HepG2 (cell line): Measurements from ENCODE around the gene RNF213. TPM values are rescaled to one million over a fixed set of nuclear protein-coding genes. Genes with fewer than 3 reads are reported as not detected.

ENCODE experiments used
- ESRRA ChIP-seq: sonication (generic); formaldehyde crosslinking; IDR thresholded peaks from 2 replicates; pipeline ENCODE4 v1.5.1; 2020; ENCODE audit warnings: mild to moderate bottlenecking, low read depth, missing genetic modification reagents
- FOXJ3 ChIP-seq: sonication (generic); formaldehyde crosslinking; IDR thresholded peaks from 2 replicates; pipeline ENCODE4 v1.4.0; 2020; ENCODE audit warnings: missing genetic modification reagents, mild to moderate bottlenecking, borderline replicate concordance
- JUNB ChIP-seq: sonication (generic); formaldehyde crosslinking; IDR thresholded peaks from 2 replicates; pipeline ENCODE4 v1.8.0; 2022; ENCODE audit warnings: missing genetic modification reagents, mild to moderate bottlenecking, borderline replicate concordance
- KDM5B ChIP-seq: sonication (generic); formaldehyde crosslinking; IDR thresholded peaks from 2 replicates; pipeline ENCODE4 v1.4.0; 2020; ENCODE audit warnings: missing genetic modification reagents, mild to moderate bottlenecking, borderline replicate concordance
- KLF12 ChIP-seq: sonication (generic); formaldehyde crosslinking; IDR thresholded peaks from 2 replicates; pipeline ENCODE4 v1.4.0; 2020; ENCODE audit warnings: missing genetic modification reagents, borderline replicate concordance
- MEIS2 ChIP-seq: sonication (generic); formaldehyde crosslinking; IDR thresholded peaks from 2 replicates; pipeline ENCODE4 v1.9.0; 2021; ENCODE audit warnings: mild to moderate bottlenecking, missing genetic modification reagents
- MZF1 ChIP-seq: sonication (generic); formaldehyde crosslinking; IDR thresholded peaks from 2 replicates; pipeline ENCODE4 v1.8.1; 2023; ENCODE audit warnings: mild to moderate bottlenecking, missing genetic modification reagents, borderline replicate concordance
- PRDM15 ChIP-seq: sonication (generic); formaldehyde crosslinking; IDR thresholded peaks from 2 replicates; pipeline ENCODE4 v1.4.0; 2020; ENCODE audit warnings: missing genetic modification reagents
- SP140L ChIP-seq: sonication (generic); formaldehyde crosslinking; IDR thresholded peaks from 2 replicates; pipeline ENCODE4 v1.4.0; 2020; ENCODE audit warnings: missing genetic modification reagents, borderline replicate concordance
- ZFP62 ChIP-seq: sonication (generic); formaldehyde crosslinking; IDR thresholded peaks from 2 replicates; pipeline ENCODE4 v1.4.0; 2020; ENCODE audit warnings: missing genetic modification reagents
- ZMYM4 ChIP-seq: sonication (generic); formaldehyde crosslinking; IDR thresholded peaks from 2 replicates; pipeline ENCODE4 v1.8.1; 2023; ENCODE audit warnings: mild to moderate bottlenecking, missing genetic modification reagents
- ZNF20 ChIP-seq: sonication (generic); formaldehyde crosslinking; IDR thresholded peaks from 2 replicates; pipeline ENCODE4 v1.4.0; 2020; ENCODE audit warnings: mild to moderate bottlenecking, moderate library complexity, missing genetic modification reagents
- ZNF280D ChIP-seq: sonication (generic); formaldehyde crosslinking; IDR thresholded peaks from 2 replicates; pipeline ENCODE4 v1.5.1; 2020; ENCODE audit warnings: mild to moderate bottlenecking, missing genetic modification reagents
- ZNF296 ChIP-seq: sonication (generic); formaldehyde crosslinking; conservative IDR thresholded peaks from 2 replicates; pipeline ENCODE4 v1.5.0; 2020; ENCODE audit warnings: mild to moderate bottlenecking, missing genetic modification reagents
- ZNF3 ChIP-seq: IDR thresholded peaks from 2 replicates; pipeline ENCODE4 v1.7.0; 2017; ENCODE audit warnings: inconsistent platforms
- ZNF557 ChIP-seq: sonication (generic); formaldehyde crosslinking; IDR thresholded peaks from 2 replicates; pipeline ENCODE4 v1.4.0; 2020; ENCODE audit warnings: missing genetic modification reagents
- ZNF619 ChIP-seq: sonication (generic); formaldehyde crosslinking; IDR thresholded peaks from 2 replicates; pipeline ENCODE4 v1.4.0; 2020; ENCODE audit warnings: mild to moderate bottlenecking, missing genetic modification reagents
- ZNF660 ChIP-seq: sonication (generic); formaldehyde crosslinking; IDR thresholded peaks from 2 replicates; pipeline ENCODE4 v1.5.1; 2020; ENCODE audit warnings: mild to moderate bottlenecking, low read depth, missing genetic modification reagents, borderline replicate concordance
- ZNF776 ChIP-seq: sonication (generic); formaldehyde crosslinking; IDR thresholded peaks from 2 replicates; pipeline ENCODE4 v1.4.0; 2020; ENCODE audit warnings: mild to moderate bottlenecking, missing genetic modification reagents
- polyA plus RNA-seq, 8 experiments: library from polyadenylated mRNA; depleted of rRNA in 3 of 8; stranded (reverse) in 7 of 8; unstranded in 1 of 8; fragments of >200 nt; fragmentation: Illumina TruSeq in 4 of 8; extraction: Trizol in 4 of 8; gene quantifications; 2 replicates each; pipeline versions ENCODE4 v1.2.1 to v1.2.3, GENCODE V29; 2011 to 2016; ENCODE audit warnings: low read depth in 4 of 8, missing spikeins in 1 of 8, mixed read lengths in 1 of 8; ENCODE audit not compliant: insufficient read depth in 1 of 8
- total RNA-seq, 5 experiments: library from RNA; depleted of rRNA; stranded (reverse); fragments of >200 nt; fragmentation: Illumina TruSeq; extraction: Trizol; gene quantifications; 2 replicates each; pipeline ENCODE4 v1.2.3, GENCODE V29; 2016; ENCODE audit warnings: low read depth in 1 of 5
- TF ChIP-seq, protein P1 (sequence below): sonication (generic); formaldehyde crosslinking; conservative IDR thresholded peaks from 2 replicates; pipeline ENCODE4 v1.8.0; 2022; ENCODE audit warnings: mild to moderate bottlenecking, moderate library complexity, missing genetic modification reagents

The RNF213 gene
- total and polyA plus RNA-seq, 2 of the 13 experiments (the other 11 are each of a cell fraction or from before 2014, with no cell fraction given), result 38.6 to 38.7 TPM

DNA sequence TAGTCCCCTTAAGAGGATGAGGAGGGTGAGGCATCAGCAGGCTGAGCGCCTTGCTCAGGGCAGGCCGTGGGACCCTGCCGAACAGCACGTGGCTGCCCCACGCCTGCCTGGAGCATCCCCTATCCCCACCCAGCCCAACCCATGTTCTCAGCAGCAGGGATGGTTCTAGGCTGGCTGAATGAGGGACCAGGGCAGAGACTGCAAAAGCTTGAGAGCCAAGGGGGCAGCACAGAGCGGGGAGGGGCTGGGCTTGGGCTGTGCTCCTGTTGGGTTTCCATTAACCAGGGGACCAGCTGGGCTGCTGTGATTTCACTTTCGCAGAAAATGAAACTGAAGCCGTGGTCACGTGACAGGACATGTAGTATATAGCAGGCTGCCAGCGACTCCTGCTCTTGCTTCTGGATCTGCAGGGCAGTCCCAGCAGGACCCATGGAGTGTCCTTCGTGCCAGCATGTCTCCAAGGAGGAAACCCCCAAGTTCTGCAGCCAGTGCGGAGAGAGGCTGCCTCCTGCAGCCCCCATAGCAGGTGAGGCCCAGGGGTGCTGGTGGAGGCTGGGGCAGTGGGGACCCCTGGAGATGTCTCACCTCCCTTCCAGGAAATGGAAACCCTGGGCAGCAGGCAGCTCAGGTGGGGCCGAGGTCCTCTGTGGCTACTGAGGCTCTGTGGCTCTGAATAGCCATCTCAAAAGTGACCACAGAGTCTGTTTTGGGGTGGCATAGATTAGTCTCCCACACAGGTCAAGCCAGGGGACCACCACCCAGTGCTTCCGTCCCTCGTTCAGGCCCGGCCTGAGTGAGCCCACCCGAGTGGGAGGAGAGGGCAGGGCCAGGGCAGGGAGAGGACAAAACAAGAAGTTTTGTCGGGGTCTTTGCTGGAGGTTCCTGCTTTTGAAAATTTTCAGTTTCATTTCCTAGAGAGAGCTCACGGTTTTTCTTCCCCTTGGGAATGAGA lies 2.9 kb downstream of the RNF213 start (continued):
- TF ChIP-seq ZMYM4 (CRISPR knock-in tag) (peak; percentile 58; the same call in 1 of the 2 replicates), JUNB (CRISPR knock-in tag) (no peak), KDM5B (peak; percentile 61; the same call in 1 of the 2 replicates), PRDM15 (CRISPR knock-in tag) (peak; percentile 37; the same call in 1 of the 2 replicates), FOXJ3 (peak; percentile 23; the same call in 1 of the 2 replicates), MZF1 (CRISPR knock-in tag) (no peak), ZNF3 (CRISPR knock-in tag) (no peak), ZNF776 (CRISPR knock-in tag) (0 out of 2 replicates have a peak, but pooled peaks have one; percentile 60), ZNF280D (CRISPR knock-in tag) (peak; percentile 63; the same call in 1 of the 2 replicates), ZFP62 (CRISPR knock-in tag) (no peak), ESRRA (no peak), ZNF296 (CRISPR knock-in tag) (no peak), SP140L (CRISPR knock-in tag) (no peak), ZNF660 (CRISPR knock-in tag) (no peak), MEIS2 (CRISPR knock-in tag) (no peak; the same call in 1 of the 2 replicates), ZNF619 (0 out of 2 replicates have a peak, but pooled peaks have one; percentile 41), ZNF20 (CRISPR knock-in tag) (0 out of 2 replicates have a peak, but pooled peaks have one; percentile 58), ZNF557 (peak; percentile 73; the same call in 1 of the 2 replicates), KLF12 (0 out of 2 replicates have a peak, but pooled peaks have one; percentile 47)
- TF ChIP-seq, protein P1, sequence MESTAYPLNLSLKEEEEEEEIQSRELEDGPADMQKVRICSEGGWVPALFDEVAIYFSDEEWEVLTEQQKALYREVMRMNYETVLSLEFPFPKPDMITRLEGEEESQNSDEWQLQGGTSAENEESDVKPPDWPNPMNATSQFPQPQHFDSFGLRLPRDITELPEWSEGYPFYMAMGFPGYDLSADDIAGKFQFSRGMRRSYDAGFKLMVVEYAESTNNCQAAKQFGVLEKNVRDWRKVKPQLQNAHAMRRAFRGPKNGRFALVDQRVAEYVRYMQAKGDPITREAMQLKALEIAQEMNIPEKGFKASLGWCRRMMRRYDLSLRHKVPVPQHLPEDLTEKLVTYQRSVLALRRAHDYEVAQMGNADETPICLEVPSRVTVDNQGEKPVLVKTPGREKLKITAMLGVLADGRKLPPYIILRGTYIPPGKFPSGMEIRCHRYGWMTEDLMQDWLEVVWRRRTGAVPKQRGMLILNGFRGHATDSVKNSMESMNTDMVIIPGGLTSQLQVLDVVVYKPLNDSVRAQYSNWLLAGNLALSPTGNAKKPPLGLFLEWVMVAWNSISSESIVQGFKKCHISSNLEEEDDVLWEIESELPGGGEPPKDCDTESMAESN (CRISPR knock-in tag), result peak; percentile 63; the same call in 1 of the 2 replicates
